ENCODE measurements around the gene LMAN1L. TPM values are rescaled to one million over a fixed set of nuclear protein-coding genes. Genes with fewer than 3 reads are reported as not detected.
A peak's percentile ranks its signal among the peaks of the same experiment; 100 is the strongest.

Gene LMAN1L
- total RNA-seq, 4 donors from 2014 or later = not detected

GRCh38 chr15:74787251-74788041, 25.2 kb upstream of the LMAN1L start:
- Histone ChIP-seq H3K9me3 (no peaks in the 10 kb centered on the region), H3K4me3 (no peak overlapping the region), H3K27me3 (no peaks in the 10 kb centered on the region), H3K4me1 (peaks cover 81 to 90% of the 10 kb centered on the region in 2 donors), H3K27ac (peak overlapping the region; percentile 70 to 84 (median 80)), H3K36me3 (no peaks in the 10 kb centered on the region)
- DNase-seq (peak in 1 of 2 donors; percentile 57), ATAC-seq (peak in 1 of 2 donors; percentile 13)
- TF ChIP-seq POLR2A (IDR thresholded peaks at IDR 0.05) (no peak), CTCF (IDR thresholded peaks at IDR 0.05 in 4 of 5, conservative IDR thresholded peaks at IDR 0.05 in 1 of 5) (peak in 2 of 5 experiments; percentile 6 to 19)
- in situ Hi-C loops (cut with MboI; ENCODE audit: low sequenced_read_pairs in 4 of 4) = no loop called here
- intact Hi-C loops (cut with DNase I; ENCODE audit: low total_unique reads) = loop anchor here (10.0 kb wide), 1 partner anchor 243 kb away; the partner anchor contains the start of gene ARID3B

GRCh38 chr15:74788042-74788682, 24.5 kb upstream of the LMAN1L start:
- H3K36me3 ChIP-seq = no peaks in the 10 kb centered on the region
- H3K27me3 ChIP-seq = no peaks in the 10 kb centered on the region
- DNase-seq (no peak), ATAC-seq (no peak)
- TF ChIP-seq CTCF (IDR thresholded peaks at IDR 0.05 in 4 of 5, conservative IDR thresholded peaks at IDR 0.05 in 1 of 5) (peak in 1 of 5 experiments; percentile 0), POLR2A (IDR thresholded peaks at IDR 0.05) (no peak)
- H3K4me3 ChIP-seq = no peak overlapping the region
- peaks cover 74 to 85% of the 10 kb centered on the region in 2 donors for H3K4me1 ChIP-seq
- H3K27ac ChIP-seq = peak overlapping the region in 2 of 4 donors; percentile 81 to 84
- intact Hi-C loops (cut with DNase I; ENCODE audit: low total_unique reads) = loop anchor here (10.0 kb wide), 1 partner anchor 243 kb away; the partner anchor contains the start of gene ARID3B
- in situ Hi-C loops (cut with MboI; ENCODE audit: low sequenced_read_pairs in 4 of 4) = no loop called here
- H3K9me3 ChIP-seq = no peaks in the 10 kb centered on the region

- H3K36me3 ChIP-seq = no peaks in the 10 kb centered on the region
- intact Hi-C loops (cut with DNase I; ENCODE audit: low total_unique reads) (loop anchor here (10.0 kb wide), 1 partner anchor 244 kb away; the partner anchor contains the start of gene ARID3B), in situ Hi-C loops (cut with MboI; ENCODE audit: low sequenced_read_pairs in 4 of 4) (no loop called here)
- H3K4me1 ChIP-seq = peaks cover 68 to 79% of the 10 kb centered on the region in 2 donors
- no peak for DNase-seq
- ATAC-seq = no peak
- H3K9me3 ChIP-seq = no peaks in the 10 kb centered on the region
- no peak overlapping the region for H3K4me3 ChIP-seq
- TF ChIP-seq CTCF (IDR thresholded peaks at IDR 0.05 in 4 of 5, conservative IDR thresholded peaks at IDR 0.05 in 1 of 5) = no peak
- no peak for TF ChIP-seq POLR2A (IDR thresholded peaks at IDR 0.05)
- peak overlapping the region in 3 of 4 donors; percentile 33 to 81 (median 57) for H3K27ac ChIP-seq
- no peaks in the 10 kb centered on the region for H3K27me3 ChIP-seq
Observed at GRCh38 chr15:74788683-74789151, 23.9 kb upstream of the LMAN1L start.

GRCh38 chr15:74789171-74789631, 23.4 kb upstream of the LMAN1L start:
- DNase-seq = no peak
- intact Hi-C loops (cut with DNase I; ENCODE audit: low total_unique reads) = loop anchor here (10.0 kb wide), 1 partner anchor 244 kb away; the partner anchor contains the start of gene ARID3B

More at GRCh38 chr15:74789171-74789631, 23.4 kb upstream of the LMAN1L start:
- no peak for ATAC-seq
- H3K9me3 ChIP-seq = no peaks in the 10 kb centered on the region
- H3K4me3 ChIP-seq = no peak overlapping the region
- in situ Hi-C loops (cut with MboI; ENCODE audit: low sequenced_read_pairs in 4 of 4) = no loop called here
- TF ChIP-seq CTCF (IDR thresholded peaks at IDR 0.05 in 4 of 5, conservative IDR thresholded peaks at IDR 0.05 in 1 of 5) = no peak
- TF ChIP-seq POLR2A (IDR thresholded peaks at IDR 0.05) = no peak
- no peaks in the 10 kb centered on the region for H3K27me3 ChIP-seq
- peak overlapping the region in 3 of 4 donors; percentile 57 to 81 (median 57) for H3K27ac ChIP-seq
- peaks cover 63 to 75% of the 10 kb centered on the region in 2 donors for H3K4me1 ChIP-seq
- H3K36me3 ChIP-seq = no peaks in the 10 kb centered on the region
